ENCODE measurements around the gene LAD1. TPM values are rescaled to one million over a fixed set of nuclear protein-coding genes. Genes with fewer than 3 reads are reported as not detected.
A peak's percentile ranks its signal among the peaks of the same experiment; 100 is the strongest.

The LAD1 gene
- total and polyA plus RNA-seq, 9 of the 15 experiments (the other 6 are each of a cell fraction or from before 2014, with no cell fraction given), result 0.31 TPM; not detected in 8

GRCh38 chr1:201406831-201407406 lies 7.8 kb upstream of the LAD1 start:
- POLR2A ChIA-PET, result interaction anchor here (1.4 kb wide), 1 partner anchor 9 kb away, joined by 3 read pairs; no protein-coding TSS in a partner anchor
- Histone ChIP-seq H2AFZ (ENCODE audit: low read depth, low read length) (no peak overlapping the region), H3K4me3 (no peak overlapping the region), H3K27ac (ENCODE audit: extremely low read depth, low read depth, low read length) (no peak overlapping the region), H3K79me2 (ENCODE audit: control insufficient read depth, insufficient read depth, low read length) (no peaks in the 10 kb centered on the region), H3K9me3 (replicated peaks; ENCODE audit: control insufficient read depth, insufficient read depth, low read depth, low read length) (no peaks in the 10 kb centered on the region), H3K4me1 (replicated peaks in 1 of 2; ENCODE audit: control insufficient read depth in 2 of 2, insufficient read depth in 2 of 2, low read length in 2 of 2) (no peaks in the 10 kb centered on the region), H3K36me3 (ENCODE audit: control insufficient read depth, insufficient read depth, low read length) (no peaks in the 10 kb centered on the region), H3K9ac (ENCODE audit: insufficient read depth in 1 of 2, low read depth in 2 of 2, low read length in 2 of 2) (0 out of 4 replicates have a peak overlapping the region, but pooled peaks of 1 of the 2 experiments have one; percentile 15), H3K4me2 (ENCODE audit: insufficient read depth, low read length) (no peak overlapping the region), H4K20me1 (replicated peaks; ENCODE audit: control insufficient read depth, insufficient read depth, low read length) (peaks cover 26% of the 10 kb centered on the region), H3K27me3 (ENCODE audit: control insufficient read depth in 2 of 2, insufficient read depth in 2 of 2, low read length in 2 of 2) (peaks cover 27 to 68% of the 10 kb centered on the region in 2 experiments), H3K9me1 (ENCODE audit: control insufficient read depth, insufficient read depth, low read length) (no peaks in the 10 kb centered on the region)
- 6% methylated on average over 8 of the region's 8 CpGs for WGBS (ENCODE audit: insufficient coverage, low coverage, missing lambda C conversion rate)
- CTCF ChIA-PET (ENCODE audit: low intra/inter-chr PET ratio), result interaction anchor here (0.6 to 0.9 kb wide), 2 partner anchors 22 to 98 kb away, joined by 3 to 4 read pairs; no protein-coding TSS in a partner anchor
- TF ChIP-seq ELF2 (CRISPR knock-in tag; IDR thresholded peaks at IDR 0.05), result no peak
- 0 out of 2 replicates have a peak, but pooled peaks have one; percentile 4 for TF ChIP-seq NFIC (IDR thresholded peaks at IDR 0.05)
- intact Hi-C loops (cut with micrococcal nuclease), result no loop called here
- FAIRE-seq, result no peak
- no TSS peak for BruUV-seq (replicated peaks)
- in situ Hi-C loops (cut with MboI), result no loop called here
- no peak for ATAC-seq
- DNase-seq (ENCODE audit: extremely low read depth in 1 of 4, low spot score in 3 of 4), result no peak

DNA sequence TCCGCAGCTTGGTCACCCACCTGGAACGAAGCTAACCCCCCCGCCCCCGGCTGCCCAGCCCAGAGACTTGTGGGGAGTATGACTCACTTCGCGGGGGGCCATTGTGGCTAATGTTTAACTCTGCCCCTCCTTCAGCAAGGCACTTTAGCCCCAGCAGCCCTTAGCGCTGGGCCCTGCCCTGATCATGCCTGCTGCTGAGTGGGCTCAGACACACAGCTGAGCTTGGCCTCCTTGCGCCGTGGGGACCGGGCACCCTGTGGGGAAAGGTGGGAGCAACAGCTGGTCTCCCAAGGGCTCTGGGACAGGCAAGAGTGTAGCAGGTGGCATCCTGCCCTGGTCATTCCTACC lies 6.3 kb upstream of the LAD1 start:
- FAIRE-seq (no peak), ATAC-seq (no peak), DNase-seq (ENCODE audit: extremely low read depth in 1 of 4, low spot score in 3 of 4) (no peak)
- H3K4me1 ChIP-seq (replicated peaks in 1 of 2; ENCODE audit: control insufficient read depth in 2 of 2, insufficient read depth in 2 of 2, low read length in 2 of 2), result no peaks in the 10 kb centered on the region
- H3K27ac ChIP-seq (ENCODE audit: extremely low read depth, low read depth, low read length), result no peak overlapping the region
- H3K9me1 ChIP-seq (ENCODE audit: control insufficient read depth, insufficient read depth, low read length), result no peaks in the 10 kb centered on the region
- H2AFZ ChIP-seq (ENCODE audit: low read depth, low read length), result no peak overlapping the region
- ChIA-PET POLR2A (interaction anchor here (0.6 to 1.1 kb wide), 3 partner anchors 47 to 90 kb away, joined by 3 to 5 read pairs (median 3); no protein-coding TSS in a partner anchor), CTCF (ENCODE audit: low intra/inter-chr PET ratio) (no interaction called here)
- H4K20me1 ChIP-seq (replicated peaks; ENCODE audit: control insufficient read depth, insufficient read depth, low read length), result peaks cover 16% of the 10 kb centered on the region
- BruUV-seq (replicated peaks), result no TSS peak
- H3K4me3 ChIP-seq, result no peak overlapping the region
- in situ Hi-C loops (cut with MboI) (no loop called here), intact Hi-C loops (cut with micrococcal nuclease) (no loop called here)
- no peak overlapping the region for H3K4me2 ChIP-seq (ENCODE audit: insufficient read depth, low read length)
- H3K9ac ChIP-seq (ENCODE audit: insufficient read depth in 1 of 2, low read depth in 2 of 2, low read length in 2 of 2), result 0 out of 4 replicates have a peak overlapping the region, but pooled peaks of 1 of the 2 experiments have one; percentile 5
- H3K79me2 ChIP-seq (ENCODE audit: control insufficient read depth, insufficient read depth, low read length), result no peaks in the 10 kb centered on the region
- H3K36me3 ChIP-seq (ENCODE audit: control insufficient read depth, insufficient read depth, low read length), result no peaks in the 10 kb centered on the region
- WGBS (ENCODE audit: insufficient coverage, low coverage, missing lambda C conversion rate), result 1% methylated on average over 10 of the region's 10 CpGs
- H3K27me3 ChIP-seq (ENCODE audit: control insufficient read depth in 2 of 2, insufficient read depth in 2 of 2, low read length in 2 of 2), result peaks cover 28 to 65% of the 10 kb centered on the region in 2 experiments
- no peaks in the 10 kb centered on the region for H3K9me3 ChIP-seq (replicated peaks; ENCODE audit: control insufficient read depth, insufficient read depth, low read depth, low read length)
- TF ChIP-seq, protein P1, sequence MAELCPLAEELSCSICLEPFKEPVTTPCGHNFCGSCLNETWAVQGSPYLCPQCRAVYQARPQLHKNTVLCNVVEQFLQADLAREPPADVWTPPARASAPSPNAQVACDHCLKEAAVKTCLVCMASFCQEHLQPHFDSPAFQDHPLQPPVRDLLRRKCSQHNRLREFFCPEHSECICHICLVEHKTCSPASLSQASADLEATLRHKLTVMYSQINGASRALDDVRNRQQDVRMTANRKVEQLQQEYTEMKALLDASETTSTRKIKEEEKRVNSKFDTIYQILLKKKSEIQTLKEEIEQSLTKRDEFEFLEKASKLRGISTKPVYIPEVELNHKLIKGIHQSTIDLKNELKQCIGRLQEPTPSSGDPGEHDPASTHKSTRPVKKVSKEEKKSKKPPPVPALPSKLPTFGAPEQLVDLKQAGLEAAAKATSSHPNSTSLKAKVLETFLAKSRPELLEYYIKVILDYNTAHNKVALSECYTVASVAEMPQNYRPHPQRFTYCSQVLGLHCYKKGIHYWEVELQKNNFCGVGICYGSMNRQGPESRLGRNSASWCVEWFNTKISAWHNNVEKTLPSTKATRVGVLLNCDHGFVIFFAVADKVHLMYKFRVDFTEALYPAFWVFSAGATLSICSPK (IDR thresholded peaks at IDR 0.05; ENCODE audit: borderline replicate concordance), result no peak
- no peak for TF ChIP-seq HOXB6 (CRISPR knock-in tag; IDR thresholded peaks at IDR 0.05; ENCODE audit: borderline replicate concordance)
- no peak for TF ChIP-seq TCF7 (IDR thresholded peaks at IDR 0.05; ENCODE audit: borderline replicate concordance)
- no peak for TF ChIP-seq FOS (IDR thresholded peaks at IDR 0.05; ENCODE audit: extremely low read depth, insufficient read length)
- no peak for TF ChIP-seq PTTG1 (tag; IDR thresholded peaks at IDR 0.05; ENCODE audit: low read depth)
- no peak for TF ChIP-seq CREB3L1 (IDR thresholded peaks at IDR 0.05; ENCODE audit: borderline replicate concordance, low read depth)
- no peak for TF ChIP-seq MEF2D (tag; conservative IDR thresholded peaks at IDR 0.05; ENCODE audit: low read depth)
- TF ChIP-seq HLTF (IDR thresholded peaks at IDR 0.05), result no peak
- no peak for TF ChIP-seq GATAD2B (IDR thresholded peaks at IDR 0.05; ENCODE audit: borderline replicate concordance)
- no peak for TF ChIP-seq ZNF785 (CRISPR knock-in tag; IDR thresholded peaks at IDR 0.05)
- no peak for TF ChIP-seq SRSF1 (IDR thresholded peaks at IDR 0.05; ENCODE audit: low read depth, low read length)
- no peak for TF ChIP-seq IFI16 (CRISPR knock-in tag; IDR thresholded peaks at IDR 0.05)

Measured in K562 (cell line).